ENCODE data around the gene BPIFB6.

The BPIFB6 gene

GRCh38 chr20:33054791-33055190 is 23.3 kb downstream of the BPIFB6 start:
- no peak for DNase-seq (ENCODE audit: low read depth)
- no peak for TF ChIP-seq CTCF (IDR thresholded peaks at IDR 0.05; ENCODE audit: control insufficient read depth, insufficient read depth, low read depth, low read length, missing control alignments)
- no peak overlapping the region for H3K4me3 ChIP-seq (ENCODE audit: control insufficient read depth, low read depth, low read length)

GRCh38 chr20:33059136-33059535 is 27.7 kb downstream of the BPIFB6 start:
- H3K4me3 ChIP-seq (ENCODE audit: control insufficient read depth, low read depth, low read length) = no peak overlapping the region
- no peak for DNase-seq (ENCODE audit: low read depth)
- TF ChIP-seq CTCF (IDR thresholded peaks at IDR 0.05; ENCODE audit: control insufficient read depth, insufficient read depth, low read depth, low read length, missing control alignments) = no peak

GRCh38 chr20:33059741-33060390 is 28.4 kb downstream of the BPIFB6 start:
- no peak for TF ChIP-seq CTCF (IDR thresholded peaks at IDR 0.05; ENCODE audit: control insufficient read depth, insufficient read depth, low read depth, low read length, missing control alignments)
- H3K4me3 ChIP-seq (ENCODE audit: control insufficient read depth, low read depth, low read length) = no peak overlapping the region
- no peak for DNase-seq (ENCODE audit: low read depth)

- TF ChIP-seq CTCF (IDR thresholded peaks at IDR 0.05; ENCODE audit: control insufficient read depth, insufficient read depth, low read depth, low read length, missing control alignments) = no peak
- no peak overlapping the region for H3K4me3 ChIP-seq (ENCODE audit: control insufficient read depth, low read depth, low read length)
- no peak for DNase-seq (ENCODE audit: low read depth)
Measured at GRCh38 chr20:33061658-33062028, 30.2 kb downstream of the BPIFB6 start.

- no peak overlapping the region for H3K4me3 ChIP-seq (ENCODE audit: control insufficient read depth, low read depth, low read length)
- no peak for DNase-seq (ENCODE audit: low read depth)
- TF ChIP-seq CTCF (IDR thresholded peaks at IDR 0.05; ENCODE audit: control insufficient read depth, insufficient read depth, low read depth, low read length, missing control alignments) = no peak
Measured at GRCh38 chr20:33062105-33062824, 30.8 kb downstream of the BPIFB6 start.

DNA sequence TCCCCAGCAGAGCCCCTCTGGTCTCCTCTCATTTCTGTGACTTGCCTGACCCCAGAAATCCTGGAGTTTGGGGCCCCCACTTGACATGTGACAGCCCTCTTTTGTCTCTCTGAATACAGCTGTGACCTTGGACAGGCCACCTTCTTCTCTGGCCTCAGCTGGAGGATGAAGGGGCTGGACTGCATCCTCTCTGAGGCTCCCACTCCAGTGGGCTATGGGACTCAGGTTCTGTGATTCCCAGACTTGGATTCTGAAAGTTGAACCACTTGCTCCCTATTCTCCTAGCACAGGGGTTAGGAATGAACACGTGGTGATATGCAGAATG is 31.3 kb downstream of the BPIFB6 start:
- H3K4me3 ChIP-seq (ENCODE audit: control insufficient read depth, low read depth, low read length) = no peak overlapping the region
- no peak for TF ChIP-seq CTCF (IDR thresholded peaks at IDR 0.05; ENCODE audit: control insufficient read depth, insufficient read depth, low read depth, low read length, missing control alignments)
- DNase-seq (ENCODE audit: low read depth) = no peak

All from AG09309 (cell line).